Measurements from ENCODE around the gene WWOX.

GRCh38 chr16:78689536-78689935 is 590.1 kb downstream of the WWOX start:
- TF ChIP-seq POLR2A (IDR thresholded peaks at IDR 0.05; ENCODE audit: low read depth, low read length) = no peak
- no peak for TF ChIP-seq RFX5 (IDR thresholded peaks at IDR 0.05; ENCODE audit: low read depth, low read length)
- no peak for TF ChIP-seq BHLHE40 (IDR thresholded peaks at IDR 0.05; ENCODE audit: low read depth, low read length)
- TF ChIP-seq CTCF (conservative IDR thresholded peaks at IDR 0.05; ENCODE audit: low read depth, low read length) = no peak
- TF ChIP-seq RAD21 (IDR thresholded peaks at IDR 0.05; ENCODE audit: low read length) = no peak
- TF ChIP-seq CHD1 (IDR thresholded peaks at IDR 0.05; ENCODE audit: low read depth, low read length) = no peak
